Endodermal cell (in vitro differentiated cells): ENCODE measurements around the gene ITPRID2. TPM values are rescaled to one million over a fixed set of nuclear protein-coding genes. Genes with fewer than 3 reads are reported as not detected.
"Not testable (repeated sequence)": the region's sequence is repeated elsewhere in the genome, so short reads cannot be mapped to it uniquely, and the experiment has no call there.

ENCODE experiments used
- DNase-seq: peaks from one replicate; pipeline ENCODE4 v3.0.0-alpha.2; 2017
- H3K27ac ChIP-seq: 2 replicates; pipeline ENCODE4 v1.5.1; 2013; ENCODE audit warnings: mild to moderate bottlenecking, low read depth, low read length, moderate library complexity
- H3K27me3 ChIP-seq: 2 replicates; pipeline ENCODE4 v1.6.1; 2013; ENCODE audit warnings: mild to moderate bottlenecking, low read length, moderate library complexity; ENCODE audit not compliant: insufficient read depth, control insufficient read depth, poor library complexity, severe bottlenecking
- H3K36me3 ChIP-seq: 2 replicates; pipeline ENCODE4 v1.7.0; 2013; ENCODE audit warnings: mild to moderate bottlenecking, low read length, moderate library complexity; ENCODE audit not compliant: control insufficient read depth, insufficient read depth
- H3K4me1 ChIP-seq: one replicate; pipeline ENCODE4 v1.7.0; 2013; ENCODE audit warnings: low read length; ENCODE audit not compliant: control insufficient read depth, insufficient read depth
- H3K4me3 ChIP-seq: 2 replicates; pipeline ENCODE4 v1.5.1; 2013; ENCODE audit warnings: mild to moderate bottlenecking, low read length, moderate library complexity
- H3K9ac ChIP-seq: 2 replicates; pipeline ENCODE4 v1.6.1; 2013; ENCODE audit warnings: mild to moderate bottlenecking, low read length, moderate library complexity; ENCODE audit not compliant: poor library complexity, severe bottlenecking; ENCODE audit errors: extremely low read depth
- H3K9me3 ChIP-seq: 2 replicates; pipeline ENCODE4 v1.6.1; 2013; ENCODE audit warnings: mild to moderate bottlenecking, low read length, moderate library complexity; ENCODE audit not compliant: control insufficient read depth
- H3K27ac Mint-ChIP-seq: 2 replicates; pipeline ENCODE4 v1.8.0; 2020; ENCODE audit warnings: mixed read lengths
- H3K27me3 Mint-ChIP-seq: 2 replicates; pipeline ENCODE4 v1.8.0; 2021; ENCODE audit warnings: mild to moderate bottlenecking, mixed read lengths; ENCODE audit not compliant: insufficient read depth
- H3K36me3 Mint-ChIP-seq: 2 replicates; pipeline ENCODE4 v1.8.0; 2020; ENCODE audit warnings: low read depth, mixed read lengths
- H3K4me1 Mint-ChIP-seq: 2 replicates; pipeline ENCODE4 v1.8.0; 2020; ENCODE audit warnings: mixed read lengths
- H3K4me3 Mint-ChIP-seq: 2 replicates; pipeline ENCODE4 v1.8.0; 2020; ENCODE audit warnings: mild to moderate bottlenecking, moderate library complexity, mixed read lengths
- H3K9me3 Mint-ChIP-seq: 2 replicates; pipeline ENCODE4 v1.8.0; 2020; ENCODE audit warnings: mild to moderate bottlenecking, mixed read lengths
- CTCF ChIP-seq: fragments of 200-600 bp; sonication (generic); conservative IDR thresholded peaks from 2 replicates; pipeline ENCODE4 v1.5.0; 2021; ENCODE audit warnings: antibody characterized with exemption, mild to moderate bottlenecking
- WGBS, 2 experiments: methylation state at CpG; one replicate each; pipeline versions ENCODE4 v1.1.5 to v1.1.7; 2013; ENCODE audit warnings: missing lambda C conversion rate in 2 of 2, mixed read lengths in 1 of 2; ENCODE audit not compliant: insufficient coverage in 1 of 2, insufficient read length in 1 of 2; 5-methylcytosine and 5-hydroxymethylcytosine counted together
- total RNA-seq, 2 donors: library from RNA; stranded (reverse); fragmentation: NEBNext Ultra II Directional in 1 of 2; extraction: Animal tissue kit (Norgen Biotek cat#: 25700) in 1 of 2; gene quantifications; 2 replicates in 1 of 2; 3 replicates in 1 of 2; pipeline ENCODE4 v1.2.1, GENCODE V29; 2021

Gene ITPRID2
- total RNA-seq, 2 donors from 2014 or later, result 28.9 to 30.4 TPM

- Histone ChIP-seq H3K9ac (no peak overlapping the region), H3K27ac (no peak overlapping the region), H3K4me1 (no peaks in the 10 kb centered on the region), H3K4me3 (peak overlapping the region; percentile 68), H3K27me3 (no peaks in the 10 kb centered on the region), H3K9me3 (no peaks in the 10 kb centered on the region), H3K36me3 (no peaks in the 10 kb centered on the region)
- no peak for TF ChIP-seq CTCF
- Mint-ChIP-seq H3K4me1 (peaks cover 9% of the 10 kb centered on the region), H3K4me3 (peak overlapping the region; percentile 58), H3K9me3 (no peaks in the 10 kb centered on the region), H3K36me3 (no peaks in the 10 kb centered on the region), H3K27ac (no peak overlapping the region), H3K27me3 (no peaks in the 10 kb centered on the region)
- DNase-seq, result no peak
- WGBS, 2 experiments, result 14 to 18% methylated on average over 3 of the region's 4 CpGs
These were observed 63.0 kb downstream of the ITPRID2 start for GRCh38 chr2:181954538-181954883.

- H3K27ac ChIP-seq, result no peak overlapping the region
- no peaks in the 10 kb centered on the region for H3K4me1 ChIP-seq
- Mint-ChIP-seq H3K27me3 (no peaks in the 10 kb centered on the region), H3K9me3 (no peaks in the 10 kb centered on the region), H3K27ac (no peak overlapping the region), H3K36me3 (no peaks in the 10 kb centered on the region), H3K4me1 (peaks cover 9% of the 10 kb centered on the region), H3K4me3 (no peak overlapping the region)
- H3K9me3 ChIP-seq, result no peaks in the 10 kb centered on the region
- no peak for TF ChIP-seq CTCF
- no peaks in the 10 kb centered on the region for H3K36me3 ChIP-seq
- 86% methylated on average over 1 of the region's 1 CpG; no CpG with 5 or more reads in 1 of the 2 experiments for WGBS, 2 experiments
- no peak overlapping the region for H3K9ac ChIP-seq
- DNase-seq, result no peak
- H3K27me3 ChIP-seq, result no peaks in the 10 kb centered on the region
- H3K4me3 ChIP-seq, result no peak overlapping the region
These were observed 63.5 kb downstream of the ITPRID2 start for GRCh38 chr2:181955010-181955409.

GRCh38 chr2:181955866-181956265, 64.3 kb downstream of the ITPRID2 start:
- H3K36me3 Mint-ChIP-seq, H3K36me3 ChIP-seq, H3K9me3 ChIP-seq, H3K4me3 Mint-ChIP-seq, DNase-seq, H3K9me3 Mint-ChIP-seq, H3K4me3 ChIP-seq, H3K9ac ChIP-seq, H3K27me3 ChIP-seq, H3K27me3 Mint-ChIP-seq, H3K27ac ChIP-seq, H3K4me1 Mint-ChIP-seq, H3K27ac Mint-ChIP-seq, H3K4me1 ChIP-seq: not testable (repeated sequence)
- WGBS, 2 experiments, result 100% methylated on average over 2 of the region's 3 CpGs; no CpG with 5 or more reads in 1 of the 2 experiments

GRCh38 chr2:181957668-181958067, 66.1 kb downstream of the ITPRID2 start:
- no peaks in the 10 kb centered on the region for H3K36me3 Mint-ChIP-seq
- TF ChIP-seq CTCF, result no peak
- Histone ChIP-seq H3K27ac (no peak overlapping the region), H3K4me3 (no peak overlapping the region), H3K9me3 (no peaks in the 10 kb centered on the region), H3K4me1 (no peaks in the 10 kb centered on the region), H3K27me3 (no peaks in the 10 kb centered on the region), H3K9ac (no peak overlapping the region), H3K36me3 (no peaks in the 10 kb centered on the region)
- DNase-seq, result no peak
- H3K27me3 Mint-ChIP-seq, result no peaks in the 10 kb centered on the region
- H3K4me1 Mint-ChIP-seq, result peaks cover 9% of the 10 kb centered on the region
- no peak overlapping the region for H3K4me3 Mint-ChIP-seq
- H3K27ac Mint-ChIP-seq, result no peak overlapping the region
- no peaks in the 10 kb centered on the region for H3K9me3 Mint-ChIP-seq
- WGBS, 2 experiments, result 91 to 96% methylated on average over 3 to 4 of the region's 4 CpGs
